ENCODE measurements around the gene PDE4D. TPM values are rescaled to one million over a fixed set of nuclear protein-coding genes. Genes with fewer than 3 reads are reported as not detected.

The PDE4D gene
- total RNA-seq, 1 donor from 2014 or later, result 85.8 TPM

- Histone ChIP-seq H3K36me3 (no peaks in the 10 kb centered on the region), H3K4me3 (no peak overlapping the region), H3K27me3 (no peaks in the 10 kb centered on the region), H3K4me1 (peaks cover 13% of the 10 kb centered on the region), H3K27ac (no peak overlapping the region), H3K9me3 (no peaks in the 10 kb centered on the region)
- DNase-seq, result no peak
- ATAC-seq, result no peak
- intact Hi-C loops (cut with DNase I), result no loop called here
- TF ChIP-seq CTCF (IDR thresholded peaks at IDR 0.05), result no peak
Measured at GRCh38 chr5:59186623-59187022, 706.9 kb downstream of the PDE4D start.

GRCh38 chr5:59185757-59186385, 707.7 kb downstream of the PDE4D start:
- TF ChIP-seq CTCF (IDR thresholded peaks at IDR 0.05), result no peak
- Histone ChIP-seq H3K36me3 (no peaks in the 10 kb centered on the region), H3K27ac (no peak overlapping the region), H3K4me3 (no peak overlapping the region), H3K27me3 (no peaks in the 10 kb centered on the region), H3K4me1 (peaks cover 13% of the 10 kb centered on the region), H3K9me3 (no peaks in the 10 kb centered on the region)
- DNase-seq, result no peak
- ATAC-seq, result no peak
- intact Hi-C loops (cut with DNase I), result no loop called here

DNA sequence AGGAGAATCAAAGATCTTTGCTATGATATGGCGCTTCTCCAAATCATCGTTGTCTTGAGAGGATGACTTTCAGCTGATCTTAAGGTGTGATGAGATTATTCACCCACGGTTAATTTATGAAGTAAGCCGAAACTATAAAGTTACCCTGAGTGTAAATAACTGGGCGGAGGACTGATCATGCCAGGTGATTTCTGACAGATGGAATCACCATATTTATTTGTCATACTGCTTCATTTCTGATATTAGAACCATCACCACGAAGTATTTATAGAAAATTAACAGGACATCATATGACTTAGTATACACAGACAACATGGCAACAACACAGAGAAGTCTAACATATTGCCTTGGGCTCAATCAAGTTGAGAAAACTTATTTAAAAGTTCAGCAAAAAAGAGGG, 708.8 kb downstream of the PDE4D start:
- DNase-seq (no peak), ATAC-seq (no peak)
- intact Hi-C loops (cut with DNase I), result no loop called here
- Histone ChIP-seq H3K27ac (no peak overlapping the region), H3K36me3 (no peaks in the 10 kb centered on the region), H3K4me1 (peaks cover 9% of the 10 kb centered on the region), H3K4me3 (no peak overlapping the region), H3K27me3 (no peaks in the 10 kb centered on the region), H3K9me3 (no peaks in the 10 kb centered on the region)
- TF ChIP-seq CTCF (IDR thresholded peaks at IDR 0.05), result no peak

GRCh38 chr5:59182760-59183159, 710.8 kb downstream of the PDE4D start:
- H3K9me3 ChIP-seq, result no peaks in the 10 kb centered on the region
- H3K4me3 ChIP-seq, result no peak overlapping the region
- no peaks in the 10 kb centered on the region for H3K27me3 ChIP-seq
- ATAC-seq (no peak), DNase-seq (no peak)
- H3K36me3 ChIP-seq, result no peaks in the 10 kb centered on the region
- H3K27ac ChIP-seq, result no peak overlapping the region
- no peaks in the 10 kb centered on the region for H3K4me1 ChIP-seq
- intact Hi-C loops (cut with DNase I), result no loop called here
- no peak for TF ChIP-seq CTCF (IDR thresholded peaks at IDR 0.05)

DNA sequence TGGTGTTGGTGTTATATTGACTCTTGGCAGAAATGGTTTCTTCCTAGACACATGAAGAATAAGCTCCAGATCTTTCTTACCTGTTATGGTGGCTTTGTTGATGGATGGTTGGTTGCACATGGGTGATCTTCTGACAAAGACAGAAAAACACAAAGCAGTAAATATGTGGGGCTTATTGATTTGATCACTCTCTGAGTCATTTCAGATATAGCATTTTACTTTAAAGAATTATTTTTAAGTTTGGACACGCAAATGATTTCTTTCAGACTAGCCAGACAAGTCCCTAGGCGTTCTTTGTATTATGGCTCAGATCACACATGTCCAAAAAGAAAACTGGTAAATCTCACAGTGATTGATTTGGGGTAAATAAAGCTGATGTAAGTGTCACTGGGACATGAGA, 713.0 kb downstream of the PDE4D start:
- TF ChIP-seq CTCF (IDR thresholded peaks at IDR 0.05), result no peak
- ATAC-seq (no peak), DNase-seq (no peak)
- Histone ChIP-seq H3K9me3 (no peaks in the 10 kb centered on the region), H3K4me1 (no peaks in the 10 kb centered on the region), H3K4me3 (no peak overlapping the region), H3K27me3 (no peaks in the 10 kb centered on the region), H3K27ac (no peak overlapping the region), H3K36me3 (no peaks in the 10 kb centered on the region)
- intact Hi-C loops (cut with DNase I), result no loop called here

DNA sequence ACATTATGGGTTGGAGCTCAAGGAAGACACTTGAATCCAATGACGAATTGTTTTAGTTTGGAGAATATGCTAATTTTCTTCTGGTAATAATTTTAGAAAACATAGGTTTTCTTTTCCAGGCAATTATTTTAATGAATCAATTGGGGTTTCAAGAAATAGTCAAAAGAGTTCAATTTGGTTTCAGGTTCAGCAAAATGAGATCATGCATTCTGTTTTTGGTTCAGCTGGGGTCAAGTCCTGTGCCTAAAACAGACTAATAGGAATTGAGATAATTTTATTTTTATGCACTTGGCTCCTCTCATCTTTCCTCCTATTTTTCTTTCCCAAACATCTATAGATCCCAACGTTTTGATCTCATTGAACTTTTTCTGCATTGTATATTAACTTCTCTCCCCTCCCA, 713.8 kb downstream of the PDE4D start:
- intact Hi-C loops (cut with DNase I), result loop anchor here (10.0 kb wide), 2 partner anchors 145 to 295 kb away; no protein-coding TSS in a partner anchor

More for the DNA sequence above, 713.8 kb downstream of the PDE4D start:
- ATAC-seq, result no peak
- no peaks in the 10 kb centered on the region for H3K4me1 ChIP-seq
- no peaks in the 10 kb centered on the region for H3K36me3 ChIP-seq
- H3K4me3 ChIP-seq, result no peak overlapping the region
- no peaks in the 10 kb centered on the region for H3K9me3 ChIP-seq
- no peak for TF ChIP-seq CTCF (IDR thresholded peaks at IDR 0.05)
- no peak for DNase-seq
- no peak overlapping the region for H3K27ac ChIP-seq
- no peaks in the 10 kb centered on the region for H3K27me3 ChIP-seq

Measured in upper lobe of right lung (tissue), 1 donor.